Spleen (tissue), 11 donors: ENCODE data around the gene LEKR1. TPM values are rescaled to one million over a fixed set of nuclear protein-coding genes. Genes with fewer than 3 reads are reported as not detected.
"Not testable (repeated sequence)": the region's sequence is repeated elsewhere in the genome, so short reads cannot be mapped to it uniquely, and the experiment has no call there.

Experiments
- DNase-seq: peaks from one replicate; pipeline ENCODE4 v3.0.0-alpha.2; 2020
- H3K27ac ChIP-seq, 8 donors: fragments of 200-600 bp; sonication (generic) in 7 of 8; 1 replicate in 4 of 8; 2 replicates in 4 of 8; pipeline versions ENCODE4 v1.5.0 to v1.8.0; 2016 to 2021; ENCODE audit warnings: inconsistent platforms in 4 of 8, mild to moderate bottlenecking in 4 of 8, moderate library complexity in 1 of 8
- H3K27me3 ChIP-seq, 7 donors: fragments of 200-600 bp; sonication (generic) in 6 of 7; replicated peaks in 1 of 7; 1 replicate in 4 of 7; 2 replicates in 3 of 7; pipeline versions ENCODE4 v1.5.0 to v1.8.0; 2016 to 2021; ENCODE audit warnings: inconsistent platforms in 3 of 7, mild to moderate bottlenecking in 1 of 7
- H3K36me3 ChIP-seq, 6 donors: fragments of 200-600 bp; sonication (generic) in 5 of 6; 1 replicate in 4 of 6; 2 replicates in 2 of 6; pipeline versions ENCODE4 v1.5.0 to v1.8.0; 2016 to 2021; ENCODE audit warnings: inconsistent platforms in 2 of 6
- H3K4me1 ChIP-seq, 6 donors: fragments of 200-600 bp; sonication (generic) in 5 of 6; 1 replicate in 3 of 6; 2 replicates in 3 of 6; pipeline versions ENCODE4 v1.5.0 to v1.8.0; 2016 to 2021; ENCODE audit warnings: inconsistent platforms in 3 of 6
- H3K4me3 ChIP-seq, 8 donors: fragments of 200-600 bp; sonication (generic) in 7 of 8; 1 replicate in 4 of 8; 2 replicates in 4 of 8; pipeline versions ENCODE4 v1.5.0 to v1.8.0; 2016 to 2021; ENCODE audit warnings: inconsistent platforms in 4 of 8, mild to moderate bottlenecking in 4 of 8, moderate library complexity in 2 of 8
- H3K9me3 ChIP-seq, 8 donors: fragments of 200-600 bp; sonication (generic) in 7 of 8; 1 replicate in 4 of 8; 2 replicates in 4 of 8; pipeline versions ENCODE4 v1.5.0 to v1.8.0; 2016 to 2021; ENCODE audit warnings: inconsistent platforms in 4 of 8
- POLR2A ChIP-seq, 3 donors: fragments of 450-650 bp; IDR thresholded peaks; one replicate each; pipeline ENCODE4 v1.5.1; 2017; ENCODE audit warnings: antibody characterized with exemption in 3 of 3, mild to moderate bottlenecking in 1 of 3
- POLR2AphosphoS5 ChIP-seq, 3 donors: sonication (generic); formaldehyde crosslinking; IDR thresholded peaks; one replicate each; pipeline ENCODE4 v1.5.1; 2017; ENCODE audit warnings: antibody characterized with exemption in 3 of 3
- WGBS, 5 donors: extraction: QIAGEN DNeasy Blood & Tissue Kit in 3 of 5; methylation state at CpG; one replicate each; pipeline versions ENCODE4 v1.1.5 to v1.1.7; 2013 to 2018; 5-methylcytosine and 5-hydroxymethylcytosine counted together
- intact Hi-C: fragments of 100-400 bp; cut with DNase I; formaldehyde crosslinking; loops from one replicate; pipeline ENCODE4 v1.15.0; 2023; ENCODE audit warnings: low total_unique reads
- polyA plus RNA-seq, 3 donors: library from polyadenylated mRNA; stranded (reverse); fragments of 200-250 nt; gene quantifications; one replicate each; pipeline ENCODE4 v1.2.1, GENCODE V29; 2013
- total RNA-seq, 7 donors: library from RNA; depleted of rRNA in 3 of 7; stranded (reverse); fragments of >200 nt in 3 of 7; fragmentation: NEBNext Ultra II Directional in 4 of 7; extraction: Animal tissue kit (Norgen Biotek cat#: 25700) in 4 of 7; gene quantifications; one replicate each; pipeline versions ENCODE4 v1.1.0 to v1.2.1, GENCODE V29; 2016 to 2021
- TF ChIP-seq, protein P1 (sequence below), 11 experiments: fragments of 200-600 bp in 7 of 11; fragments of 450-650 bp in 4 of 11; sonication (generic) in 4 of 11; IDR thresholded peaks in 8 of 11; conservative IDR thresholded peaks in 3 of 11; 1 replicate in 7 of 11; 2 replicates in 4 of 11; pipeline versions ENCODE4 v1.4.0 to v1.8.0; 2016 to 2021; ENCODE audit warnings: antibody characterized with exemption in 11 of 11, inconsistent platforms in 4 of 11, mild to moderate bottlenecking in 1 of 11
- donor health status: healthy with polysubstance abuse.
- donor health status: DM: no; HTN: no; CAD: no; lungs with moderate emphysema.
- donor health status: DM: no; HTN: no; CAD: no.
- donor health status: Bipolar disorder and iron deficiency.
- donor health status: healthy.
- donor health status: DM: no; HTN: no; CAD: no.
- donor health status: DM: yes; HTN: yes; CAD: no.

LEKR1 gene
- total and polyA plus RNA-seq, 10 donors, result 0.48 to 7.5 (median 2.5) TPM

DNA sequence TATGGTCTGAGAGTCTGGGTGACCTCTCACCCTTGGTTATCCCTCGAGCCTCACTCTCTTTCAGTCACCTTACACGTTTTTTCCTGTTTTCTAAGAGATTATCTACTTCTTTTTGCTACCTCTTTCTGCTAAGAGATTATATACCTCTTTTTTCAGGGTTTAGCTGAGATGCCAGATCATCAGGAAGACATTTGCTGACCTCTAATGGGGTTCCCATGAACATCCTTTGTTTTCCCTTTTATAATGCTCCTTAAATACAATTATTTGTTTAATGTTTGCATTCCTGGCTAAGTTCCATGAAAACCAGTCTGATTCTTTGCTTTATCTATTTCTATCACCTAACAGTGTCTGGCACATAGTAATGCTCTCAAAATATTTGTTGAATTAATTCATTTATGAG lies 39.6 kb downstream of the LEKR1 start:
- Histone ChIP-seq H3K36me3 (no peaks in the 10 kb centered on the region), H3K4me3 (no peak overlapping the region), H3K4me1 (no peaks in the 10 kb centered on the region), H3K27me3 (no peaks in the 10 kb centered on the region), H3K27ac (no peak overlapping the region), H3K9me3 (no peaks in the 10 kb centered on the region)
- no peak for DNase-seq
- no peak for TF ChIP-seq POLR2A (IDR thresholded peaks at IDR 0.05)
- intact Hi-C loops, result no loop called here
- 34 to 83% (median 44%) methylated on average over 1 to 2 of the region's 2 CpGs for WGBS, 5 donors

DNA sequence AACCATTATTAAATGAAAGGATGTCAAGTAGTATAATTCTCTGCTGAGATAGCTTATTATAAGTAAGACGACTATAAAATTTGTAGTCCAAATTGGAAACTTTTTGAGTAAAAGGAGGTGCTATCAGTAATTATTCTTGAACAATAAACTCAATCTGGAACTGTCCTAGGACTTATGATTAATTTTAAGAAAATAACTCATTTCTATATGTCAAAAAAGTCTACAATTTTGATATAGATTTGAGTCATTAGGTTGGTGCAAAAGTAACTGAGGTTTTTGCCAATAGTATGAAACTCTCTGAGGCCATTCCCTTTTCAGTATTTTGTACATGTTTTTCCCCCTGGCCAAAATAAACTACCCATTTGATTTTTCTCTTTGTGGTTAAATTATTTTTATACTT lies 41.0 kb downstream of the LEKR1 start:
- intact Hi-C loops, result no loop called here
- 61 to 79% (median 72%) methylated on average over 1 of the region's 1 CpG for WGBS, 5 donors
- Histone ChIP-seq H3K4me1 (no peaks in the 10 kb centered on the region), H3K27ac (no peak overlapping the region), H3K36me3 (no peaks in the 10 kb centered on the region), H3K27me3 (no peaks in the 10 kb centered on the region), H3K9me3 (peaks cover 0 to 10% (median 9%) of the 10 kb centered on the region in 8 donors), H3K4me3 (no peak overlapping the region)
- DNase-seq, result no peak
- TF ChIP-seq, protein P1, sequence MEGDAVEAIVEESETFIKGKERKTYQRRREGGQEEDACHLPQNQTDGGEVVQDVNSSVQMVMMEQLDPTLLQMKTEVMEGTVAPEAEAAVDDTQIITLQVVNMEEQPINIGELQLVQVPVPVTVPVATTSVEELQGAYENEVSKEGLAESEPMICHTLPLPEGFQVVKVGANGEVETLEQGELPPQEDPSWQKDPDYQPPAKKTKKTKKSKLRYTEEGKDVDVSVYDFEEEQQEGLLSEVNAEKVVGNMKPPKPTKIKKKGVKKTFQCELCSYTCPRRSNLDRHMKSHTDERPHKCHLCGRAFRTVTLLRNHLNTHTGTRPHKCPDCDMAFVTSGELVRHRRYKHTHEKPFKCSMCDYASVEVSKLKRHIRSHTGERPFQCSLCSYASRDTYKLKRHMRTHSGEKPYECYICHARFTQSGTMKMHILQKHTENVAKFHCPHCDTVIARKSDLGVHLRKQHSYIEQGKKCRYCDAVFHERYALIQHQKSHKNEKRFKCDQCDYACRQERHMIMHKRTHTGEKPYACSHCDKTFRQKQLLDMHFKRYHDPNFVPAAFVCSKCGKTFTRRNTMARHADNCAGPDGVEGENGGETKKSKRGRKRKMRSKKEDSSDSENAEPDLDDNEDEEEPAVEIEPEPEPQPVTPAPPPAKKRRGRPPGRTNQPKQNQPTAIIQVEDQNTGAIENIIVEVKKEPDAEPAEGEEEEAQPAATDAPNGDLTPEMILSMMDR (IDR thresholded peaks at IDR 0.05 in 8 of 11, conservative IDR thresholded peaks at IDR 0.05 in 3 of 11), result no peak
- TF ChIP-seq POLR2A (IDR thresholded peaks at IDR 0.05) (no peak), POLR2AphosphoS5 (IDR thresholded peaks at IDR 0.05) (no peak)

DNA sequence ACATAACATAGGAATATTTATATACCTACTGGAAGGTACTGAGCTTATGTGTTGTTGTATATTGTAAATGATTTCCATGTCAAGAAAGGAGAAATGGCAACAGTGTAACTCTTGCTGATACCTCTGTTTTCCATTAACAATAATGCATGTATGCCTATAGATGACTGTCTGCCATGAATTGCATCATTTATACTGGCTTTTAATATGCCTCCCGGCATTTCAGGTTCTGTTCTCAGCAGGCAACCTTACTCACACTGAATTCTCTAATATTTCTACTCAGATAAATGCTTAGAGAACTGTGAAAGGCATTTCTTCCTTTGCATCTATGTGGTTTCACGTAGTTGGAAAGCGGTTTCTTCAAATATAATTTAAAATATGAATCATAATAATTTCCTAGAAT lies 41.8 kb downstream of the LEKR1 start:
- Histone ChIP-seq H3K9me3 (peaks cover 0 to 18% (median 15%) of the 10 kb centered on the region in 8 donors), H3K27me3 (no peaks in the 10 kb centered on the region), H3K27ac (no peak overlapping the region), H3K4me3 (no peak overlapping the region), H3K36me3 (no peaks in the 10 kb centered on the region), H3K4me1 (no peaks in the 10 kb centered on the region)
- WGBS, 5 donors, result 83 to 93% (median 89%) methylated on average over 3 of the region's 3 CpGs
- DNase-seq, result no peak
- intact Hi-C loops, result no loop called here
- TF ChIP-seq POLR2AphosphoS5 (IDR thresholded peaks at IDR 0.05) (no peak), POLR2A (IDR thresholded peaks at IDR 0.05) (no peak)
- TF ChIP-seq, protein P1 (IDR thresholded peaks at IDR 0.05 in 8 of 11, conservative IDR thresholded peaks at IDR 0.05 in 3 of 11), result no peak

DNA sequence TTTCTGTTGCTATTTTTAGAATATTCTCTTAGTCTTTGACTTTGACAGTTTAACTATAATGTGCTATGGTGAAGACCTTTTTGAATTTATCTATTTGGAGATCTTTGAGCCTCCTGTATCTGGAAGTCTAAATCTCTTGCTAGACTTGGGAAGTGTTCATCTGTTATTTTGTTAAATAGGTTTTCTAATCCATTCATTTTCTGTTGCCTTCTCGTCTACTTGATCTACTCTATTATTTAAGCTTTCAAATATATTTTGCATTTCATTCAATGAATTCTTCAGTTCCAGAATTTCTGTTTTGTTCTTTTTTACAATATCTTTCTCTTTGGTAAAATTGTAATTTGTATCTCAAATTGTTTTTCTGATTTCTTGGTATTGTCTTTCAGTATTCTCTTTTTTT lies 47.8 kb downstream of the LEKR1 start:
- H3K27ac ChIP-seq, result no peak overlapping the region
- H3K4me1 ChIP-seq, result no peaks in the 10 kb centered on the region
- H3K9me3 ChIP-seq, result peaks cover 5 to 78% (median 71%) of the 10 kb centered on the region in 8 donors
- no peak overlapping the region for H3K4me3 ChIP-seq
- WGBS, 5 donors, result 85 to 95% (median 89%) methylated on average over 1 of the region's 1 CpG
- no peaks in the 10 kb centered on the region for H3K27me3 ChIP-seq
- TF ChIP-seq POLR2A (IDR thresholded peaks at IDR 0.05) (no peak), POLR2AphosphoS5 (IDR thresholded peaks at IDR 0.05) (no peak)
- TF ChIP-seq, protein P1 (IDR thresholded peaks at IDR 0.05 in 8 of 11, conservative IDR thresholded peaks at IDR 0.05 in 3 of 11), result no peak
- DNase-seq, result no peak
- intact Hi-C loops, result no loop called here
- H3K36me3 ChIP-seq, result no peaks in the 10 kb centered on the region

DNA sequence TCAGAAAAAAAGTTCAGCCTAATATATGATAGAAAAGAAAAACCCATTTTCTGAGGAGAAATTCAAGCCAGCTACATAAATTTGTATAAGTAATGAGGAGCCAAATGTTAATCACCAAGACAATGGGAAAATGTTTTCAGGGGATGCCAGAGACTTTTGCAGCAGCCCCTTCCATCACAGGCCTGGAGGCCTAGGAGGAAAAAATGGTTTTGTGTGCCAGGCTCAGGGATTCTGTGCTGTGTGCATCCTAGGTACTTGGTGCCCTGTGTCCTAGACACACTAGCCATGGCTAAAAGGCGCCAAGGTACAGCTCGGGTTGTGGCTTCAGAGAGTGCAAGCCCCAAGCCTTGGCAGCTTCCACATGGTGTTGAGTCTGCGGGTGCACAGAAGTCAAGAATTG lies 53.3 kb downstream of the LEKR1 start:
- H3K27me3 ChIP-seq, H3K4me3 ChIP-seq, DNase-seq, H3K27ac ChIP-seq, H3K36me3 ChIP-seq, H3K4me1 ChIP-seq, intact Hi-C loops: not testable (repeated sequence)
- 92 to 100% (median 95%) methylated on average over 3 of the region's 3 CpGs for WGBS, 5 donors
- peaks cover 0 to 73% (median 68%) of the 10 kb centered on the region in 8 donors for H3K9me3 ChIP-seq
